HG02840 (cell line): ENCODE results near the gene DACT2.
"Not testable (repeated sequence)": the region's sequence is repeated elsewhere in the genome, so short reads cannot be mapped to it uniquely, and the experiment has no call there.

ENCODE experiments used
- ATAC-seq: cut with Tn5 transposase; IDR thresholded peaks from one replicate; pipeline ENCODE4 v1.9.1; 2021; ENCODE audit warnings: mild to moderate bottlenecking, moderate library complexity, moderate number of reproducible peaks; ENCODE audit not compliant: unreplicated experiment, low FRiP score

The DACT2 gene

GRCh38 chr6:168328086-168328485 is 8.5 kb upstream of the DACT2 start:
- no peak for ATAC-seq

DNA sequence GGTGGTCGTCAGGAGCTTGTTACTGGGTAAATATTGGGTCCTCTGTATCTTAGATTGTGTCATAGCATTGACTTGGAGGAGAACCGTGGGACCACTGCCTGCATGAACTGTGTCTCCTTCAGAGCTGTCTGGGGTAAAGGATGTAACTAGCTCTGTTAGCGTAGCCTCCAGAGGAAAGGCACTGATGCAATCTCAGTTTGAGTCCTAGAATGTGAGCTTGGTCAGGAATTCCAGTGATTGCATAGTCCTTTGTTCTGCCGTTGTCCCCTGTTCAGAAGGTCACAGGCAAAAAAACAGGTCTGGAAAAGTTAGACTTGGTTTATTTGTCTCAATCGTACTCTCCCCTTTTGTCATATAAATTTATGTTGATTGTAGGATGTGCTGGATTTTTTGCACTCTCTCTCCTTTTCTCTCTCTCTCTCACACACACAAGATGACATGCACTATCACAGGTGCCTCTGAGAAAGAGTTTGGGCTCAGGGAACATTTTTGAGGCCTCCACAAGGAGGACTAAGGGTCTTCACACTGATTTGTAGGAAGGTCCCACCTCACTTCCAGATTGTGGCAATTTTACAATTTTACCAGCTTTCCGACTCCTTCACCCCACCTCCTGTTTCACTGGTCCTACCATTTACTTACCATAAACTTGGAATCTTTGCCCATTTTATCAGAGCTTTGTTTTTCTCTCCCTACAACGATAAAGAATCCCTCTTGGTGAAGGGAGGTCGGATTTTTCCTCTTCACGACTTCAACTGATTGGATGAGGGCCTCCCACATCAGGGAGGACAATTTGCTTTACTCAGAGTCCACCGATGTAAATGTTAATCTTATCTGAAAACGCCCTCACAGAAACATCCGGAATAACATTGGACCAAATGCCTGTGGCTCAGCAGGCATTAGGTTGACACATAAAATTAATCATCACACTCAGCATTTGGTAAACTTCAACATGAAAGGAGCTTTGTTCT is 7.0 kb upstream of the DACT2 start:
- no peak for ATAC-seq

- ATAC-seq = no peak
These were observed 3.4 kb upstream of the DACT2 start for GRCh38 chr6:168322966-168323365.

- ATAC-seq = no peak
These were observed 1.1 kb upstream of the DACT2 start for GRCh38 chr6:168320634-168321033.

DNA sequence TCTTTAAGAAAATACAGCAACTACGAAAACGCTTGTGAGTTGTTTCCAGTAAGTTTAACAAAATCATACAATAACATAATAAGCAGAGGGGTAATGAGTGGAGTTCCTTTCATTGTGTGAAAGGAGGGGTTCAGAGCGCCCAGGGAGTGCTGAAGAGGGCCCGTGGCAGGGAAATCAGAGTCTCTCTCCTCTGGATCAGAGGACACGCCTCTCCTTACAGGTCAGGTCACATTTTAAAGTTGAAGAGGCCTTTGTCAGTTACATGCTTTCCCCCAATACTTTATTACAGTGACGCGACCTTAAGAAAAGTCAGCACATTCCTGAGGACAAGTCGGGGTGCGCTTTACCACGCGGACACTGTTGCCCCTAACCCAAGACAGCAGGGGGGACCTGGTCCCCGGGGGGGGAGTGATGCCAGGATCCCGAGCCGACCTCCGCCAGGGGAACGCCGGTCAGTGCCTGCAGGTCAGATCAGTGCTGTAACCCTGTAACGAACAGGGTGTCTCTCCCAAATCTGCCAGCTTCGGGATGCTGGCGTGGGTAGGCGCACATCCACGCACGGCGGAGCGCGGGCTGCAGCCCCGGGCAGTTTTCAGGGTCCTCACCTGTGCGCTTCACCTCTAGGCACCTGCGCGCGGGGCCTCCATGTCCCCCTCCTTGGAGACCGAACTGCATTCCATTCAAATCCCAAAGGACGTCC is 848 bp downstream of the DACT2 start:
- ATAC-seq = no peak

- no peak for ATAC-seq
These were observed 1.5 kb downstream of the DACT2 start for GRCh38 chr6:168318090-168318489.

DNA sequence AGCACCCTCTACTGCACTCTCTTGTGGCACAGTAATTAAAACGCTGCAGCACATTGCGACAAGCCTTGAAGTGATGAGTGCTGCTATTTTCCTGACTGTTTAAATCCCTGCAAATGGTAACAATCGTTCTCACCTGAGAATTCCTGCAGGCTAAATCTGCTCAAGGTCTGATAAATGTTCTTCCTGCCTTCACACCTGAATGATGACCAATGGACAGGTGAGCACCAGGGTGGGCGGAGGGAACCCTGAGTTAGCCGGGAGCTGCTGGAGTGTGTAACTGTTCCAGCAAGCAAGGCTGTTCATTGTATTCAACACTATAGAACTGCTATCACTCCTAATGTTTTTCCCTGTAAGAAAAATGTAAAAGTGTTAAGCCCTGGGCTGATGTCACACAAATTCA is 4.0 kb downstream of the DACT2 start:
- no peak for ATAC-seq

- no peak for ATAC-seq
These were observed 4.6 kb downstream of the DACT2 start for GRCh38 chr6:168314948-168315347.

DNA sequence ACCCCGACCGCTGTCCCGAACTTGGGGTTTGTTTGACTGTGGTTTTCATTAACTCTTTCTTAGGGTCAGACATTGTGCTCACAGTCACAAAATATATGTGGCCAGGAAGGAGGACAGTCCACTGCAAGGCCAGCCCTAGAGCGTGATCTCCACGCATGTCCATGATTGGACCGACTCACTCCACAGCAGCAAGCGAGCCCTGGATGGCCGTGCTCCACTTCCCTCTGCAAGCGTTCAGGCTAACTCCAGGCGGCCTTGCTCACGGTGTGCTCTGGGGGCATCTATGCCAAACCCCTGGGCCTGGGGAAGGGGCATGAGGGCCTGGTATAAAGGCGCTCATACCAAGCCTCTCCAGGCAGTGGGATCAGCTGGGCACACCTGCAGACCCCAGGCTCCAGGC is 5.6 kb downstream of the DACT2 start:
- no peak for ATAC-seq

- ATAC-seq = no peak
These were observed 6.1 kb downstream of the DACT2 start for GRCh38 chr6:168313431-168314011.

DNA sequence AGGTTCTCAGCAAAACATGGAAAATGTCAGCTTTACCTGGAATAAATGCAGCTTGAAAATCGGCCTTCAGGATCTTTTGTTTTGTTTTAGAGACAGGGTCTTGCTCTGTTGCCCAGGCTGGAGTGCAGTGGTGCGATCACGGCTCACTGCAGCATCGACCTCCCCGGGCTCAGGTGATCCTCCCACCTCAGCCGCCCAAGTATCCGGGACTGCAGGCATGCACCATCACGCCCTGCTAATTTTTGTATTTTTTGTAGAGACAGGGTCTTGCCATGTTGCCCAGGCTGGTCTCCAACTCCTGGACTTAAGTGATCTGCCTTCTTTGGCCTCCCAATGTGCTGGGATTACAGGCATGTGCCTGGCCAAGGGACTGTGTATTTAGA is 7.5 kb downstream of the DACT2 start:
- not testable (repeated sequence) for ATAC-seq

DNA sequence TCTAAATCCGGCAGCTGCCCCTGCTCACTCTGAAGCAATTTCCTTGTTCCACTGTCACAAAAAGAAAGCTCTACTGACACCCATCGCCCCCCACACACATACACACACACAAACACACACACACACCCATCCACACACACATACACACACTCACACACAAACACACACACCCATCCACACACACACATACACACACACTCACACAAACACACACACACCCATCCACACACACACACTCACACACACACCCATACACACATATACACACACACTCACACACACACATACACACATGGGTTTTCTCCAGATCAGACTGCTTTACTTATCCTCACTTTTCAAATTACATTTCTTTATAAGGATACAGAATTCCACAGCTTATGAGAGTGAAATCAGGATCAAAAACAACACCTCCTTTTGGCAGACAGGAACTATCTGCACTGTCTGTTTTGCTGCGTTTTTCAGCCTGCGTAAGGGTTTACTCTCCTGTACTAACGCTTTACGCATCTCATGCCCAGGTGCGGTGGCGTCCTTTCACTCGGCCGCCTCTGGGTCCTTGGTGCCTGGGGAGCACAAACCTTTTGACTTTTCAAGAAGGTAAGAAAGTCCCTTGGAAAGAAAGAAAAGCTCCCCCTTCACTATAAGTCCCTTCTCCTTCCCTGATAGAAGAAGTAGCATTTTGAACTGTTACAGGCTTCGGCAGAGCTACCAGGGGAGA is 8.0 kb downstream of the DACT2 start:
- no peak for ATAC-seq

DNA sequence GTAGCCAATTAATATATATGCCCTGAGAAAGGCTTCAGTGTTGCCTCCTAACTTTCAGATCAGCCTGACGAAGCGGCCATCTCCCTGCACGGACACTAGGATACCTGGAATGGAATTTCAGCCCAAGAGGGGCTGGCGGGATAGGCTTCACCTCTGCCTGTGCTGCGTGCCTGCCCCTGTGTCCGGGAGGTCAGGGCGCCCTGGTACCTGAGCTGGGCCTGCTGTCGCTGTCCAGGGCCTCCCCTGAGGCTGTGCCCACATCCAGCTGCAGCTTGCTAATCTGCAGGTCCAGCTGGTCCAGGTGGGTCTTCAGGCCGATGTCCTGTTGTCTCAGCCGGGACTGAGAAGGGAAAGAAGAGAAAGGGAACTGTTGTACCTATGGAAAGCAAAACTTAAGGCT is 8.6 kb downstream of the DACT2 start:
- ATAC-seq = no peak

DNA sequence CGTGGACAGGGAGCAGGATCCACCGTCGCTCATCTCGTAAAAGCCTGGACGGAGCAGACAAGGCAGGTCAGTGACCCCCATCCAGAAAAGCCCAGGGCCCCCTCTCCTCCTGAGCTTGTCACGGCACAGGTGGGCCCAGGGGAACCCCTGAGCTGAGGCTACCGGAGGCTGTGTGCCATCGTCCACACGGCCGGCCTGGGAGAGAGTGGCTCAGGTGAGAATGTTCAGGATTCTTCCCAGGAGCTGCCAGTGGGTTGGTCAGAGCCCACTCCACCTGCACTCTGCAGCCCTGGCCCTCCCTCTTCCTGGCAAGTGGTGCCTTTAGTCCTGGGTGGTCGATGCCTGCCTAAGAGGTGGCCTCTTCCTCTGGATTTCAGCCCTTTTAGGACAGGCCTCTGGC is 9.2 kb downstream of the DACT2 start:
- ATAC-seq = no peak

GRCh38 chr6:168309997-168310396 is 9.6 kb downstream of the DACT2 start:
- no peak for ATAC-seq

GRCh38 chr6:168309183-168309582 is 10.4 kb downstream of the DACT2 start:
- no peak for ATAC-seq

DNA sequence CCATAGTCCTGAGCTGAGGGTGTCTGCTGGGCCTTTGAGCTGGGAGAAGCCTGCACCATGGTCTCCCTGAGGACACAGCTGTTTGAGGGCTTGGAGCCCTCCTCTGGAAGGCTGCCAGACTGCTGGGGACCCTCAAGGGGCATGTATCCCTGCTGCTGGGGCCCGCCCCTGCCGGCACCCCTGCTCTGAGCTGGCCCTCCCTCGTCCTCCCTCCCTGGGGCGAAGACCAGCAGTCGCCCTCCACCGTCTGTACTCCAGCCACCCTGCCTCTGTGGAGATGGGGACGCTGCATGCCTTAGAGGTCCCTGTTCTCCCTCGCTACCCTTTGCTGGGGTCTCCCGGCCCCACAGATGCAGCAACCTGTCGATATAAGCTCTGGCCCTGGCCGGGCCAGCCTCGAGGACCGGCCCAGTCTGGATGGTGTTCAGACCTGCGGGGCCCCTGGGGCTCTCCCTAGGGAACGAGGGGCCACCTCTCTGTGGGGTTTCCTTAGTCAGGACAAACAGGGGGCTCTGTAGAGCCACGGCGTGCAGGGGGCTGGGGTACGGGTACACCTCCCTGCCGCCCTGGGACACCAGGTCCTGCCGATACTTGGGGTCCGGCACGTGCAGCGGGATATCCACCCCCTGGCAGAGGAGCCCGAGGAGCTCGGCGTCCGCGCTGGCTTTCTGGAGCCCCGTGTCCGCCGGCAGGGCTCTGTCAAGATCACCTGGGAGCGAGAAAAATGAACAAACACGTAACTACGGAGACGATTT is 11.0 kb downstream of the DACT2 start:
- ATAC-seq = no peak

GRCh38 chr6:168307695-168308021 is 11.9 kb downstream of the DACT2 start:
- no peak for ATAC-seq

DNA sequence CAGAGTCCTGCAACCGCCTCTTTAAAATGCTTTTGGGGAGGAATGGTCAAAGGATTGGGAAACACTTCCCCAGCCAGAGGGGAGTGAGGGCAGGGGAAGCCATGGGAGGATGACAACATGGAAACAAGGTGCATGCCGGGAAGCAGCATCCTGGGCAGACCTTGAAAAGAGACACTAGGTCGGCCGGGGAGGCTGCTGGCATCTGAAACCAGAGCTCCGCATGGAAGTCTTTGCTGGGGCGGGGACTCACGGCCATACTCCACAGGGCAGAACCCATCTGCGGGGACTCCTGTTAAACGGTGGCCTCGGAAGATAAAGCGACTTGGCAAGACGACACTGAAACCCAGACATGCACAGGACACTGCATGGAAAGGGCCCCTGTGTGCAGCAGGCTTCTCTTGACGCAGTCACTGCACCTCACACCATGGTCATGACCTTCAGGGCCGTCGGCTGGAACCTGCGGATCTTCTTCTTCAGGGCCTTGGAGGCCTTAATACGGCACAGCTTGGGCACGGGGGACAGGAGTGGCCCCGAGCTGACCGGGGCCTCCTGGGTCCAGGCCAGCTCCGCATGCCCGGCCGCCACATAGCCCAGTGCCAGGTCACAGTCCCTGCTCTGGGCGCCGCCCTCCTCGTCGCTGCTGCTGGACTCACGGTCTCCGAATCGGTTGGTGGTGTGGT is 12.4 kb downstream of the DACT2 start:
- ATAC-seq = no peak

- no peak for ATAC-seq
These were observed 13.7 kb downstream of the DACT2 start for GRCh38 chr6:168305863-168306262.
